Ishikawa (cell line): ENCODE data around the gene DNAJC30.

Source experiments
- CEBPB ChIP-seq: IDR thresholded peaks from 2 replicates; pipeline ENCODE4 v1.6.1; 2012
- CREB1 ChIP-seq: IDR thresholded peaks from 2 replicates; pipeline ENCODE4 v1.6.1; 2012; ENCODE audit warnings: low read depth
- EGR1 ChIP-seq: IDR thresholded peaks from 2 replicates; pipeline ENCODE4 v1.6.1; 2012
- EP300 ChIP-seq: IDR thresholded peaks from 2 replicates; pipeline ENCODE4 v1.6.1; 2012; ENCODE audit warnings: borderline replicate concordance
- FOXM1 ChIP-seq: IDR thresholded peaks from 2 replicates; pipeline ENCODE4 v1.6.1; 2012; ENCODE audit warnings: low read depth, borderline replicate concordance
- MAX ChIP-seq: IDR thresholded peaks from 2 replicates; pipeline ENCODE4 v1.6.1; 2012
- NFIC ChIP-seq: IDR thresholded peaks from 2 replicates; pipeline ENCODE4 v1.6.1; 2012
- RAD21 ChIP-seq: IDR thresholded peaks from 2 replicates; pipeline ENCODE4 v1.6.1; 2012; ENCODE audit warnings: low read depth
- REST ChIP-seq: IDR thresholded peaks from 2 replicates; pipeline ENCODE4 v1.6.1; 2012; ENCODE audit warnings: low read depth, mild to moderate bottlenecking
- TAF1 ChIP-seq: IDR thresholded peaks from 2 replicates; pipeline ENCODE4 v1.6.1; 2012; ENCODE audit warnings: low read depth, mild to moderate bottlenecking
- TCF12 ChIP-seq: IDR thresholded peaks from 2 replicates; pipeline ENCODE4 v1.6.1; 2012; ENCODE audit warnings: low read depth
- TEAD4 ChIP-seq: IDR thresholded peaks from 2 replicates; pipeline ENCODE4 v1.6.1; 2012
- YY1 ChIP-seq: IDR thresholded peaks from 2 replicates; pipeline ENCODE4 v1.6.1; 2012; ENCODE audit warnings: low read depth
- ZBTB7A ChIP-seq: IDR thresholded peaks from 2 replicates; pipeline ENCODE4 v1.6.1; 2012; ENCODE audit warnings: low read depth
- TF ChIP-seq, protein P1 (sequence below): IDR thresholded peaks from 2 replicates; pipeline ENCODE4 v1.6.1; 2012

DNAJC30 gene

GRCh38 chr7:73635428-73636200 is 47.6 kb downstream of the DNAJC30 start:
- TF ChIP-seq, protein P1, sequence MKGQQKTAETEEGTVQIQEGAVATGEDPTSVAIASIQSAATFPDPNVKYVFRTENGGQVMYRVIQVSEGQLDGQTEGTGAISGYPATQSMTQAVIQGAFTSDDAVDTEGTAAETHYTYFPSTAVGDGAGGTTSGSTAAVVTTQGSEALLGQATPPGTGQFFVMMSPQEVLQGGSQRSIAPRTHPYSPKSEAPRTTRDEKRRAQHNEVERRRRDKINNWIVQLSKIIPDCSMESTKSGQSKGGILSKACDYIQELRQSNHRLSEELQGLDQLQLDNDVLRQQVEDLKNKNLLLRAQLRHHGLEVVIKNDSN, result no peak
- TF ChIP-seq CEBPB (no peak), ZBTB7A (no peak), RAD21 (no peak), NFIC (no peak), CREB1 (no peak), EGR1 (no peak), TAF1 (no peak), TEAD4 (no peak), EP300 (no peak)

GRCh38 chr7:73633844-73634243 is 49.4 kb downstream of the DNAJC30 start:
- TF ChIP-seq RAD21 (no peak), FOXM1 (no peak), EGR1 (no peak), TAF1 (no peak), YY1 (no peak), REST (no peak), CREB1 (no peak), TCF12 (no peak), TEAD4 (no peak)
- TF ChIP-seq, protein P1, result no peak

GRCh38 chr7:73633323-73633722 is 49.9 kb downstream of the DNAJC30 start:
- TF ChIP-seq NFIC (no peak), YY1 (no peak), TAF1 (no peak), CREB1 (no peak), FOXM1 (no peak), EP300 (no peak), REST (no peak), RAD21 (no peak), MAX (no peak), TCF12 (no peak), CEBPB (no peak), TEAD4 (no peak), ZBTB7A (no peak), EGR1 (no peak)
- TF ChIP-seq, protein P1, result no peak

DNA sequence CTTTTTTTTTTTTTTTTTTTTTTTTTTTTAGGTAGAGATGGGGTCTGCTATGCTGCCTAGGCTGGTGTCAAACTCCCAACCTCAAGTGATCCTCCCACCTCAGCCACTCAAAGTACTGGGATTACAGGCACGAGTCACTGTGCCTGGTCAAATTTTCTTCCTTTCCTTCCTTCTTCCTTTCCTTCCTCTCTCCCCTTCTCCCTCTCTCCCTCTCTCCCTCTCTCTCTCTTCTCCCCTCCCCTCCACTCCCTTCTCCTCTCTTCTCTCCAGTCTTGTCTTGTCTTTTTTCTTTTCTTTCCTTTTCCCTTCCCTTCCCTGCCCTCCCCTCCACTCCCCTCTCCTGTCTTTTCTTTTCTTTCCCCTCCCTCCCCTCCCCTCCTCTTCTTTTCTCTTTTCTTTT is 51.7 kb downstream of the DNAJC30 start:
- no peak for TF ChIP-seq RAD21
- TF ChIP-seq, protein P1, result no peak
- TF ChIP-seq EP300, result no peak
